ENCODE data around the gene ERCC6.

The ERCC6 gene

DNA sequence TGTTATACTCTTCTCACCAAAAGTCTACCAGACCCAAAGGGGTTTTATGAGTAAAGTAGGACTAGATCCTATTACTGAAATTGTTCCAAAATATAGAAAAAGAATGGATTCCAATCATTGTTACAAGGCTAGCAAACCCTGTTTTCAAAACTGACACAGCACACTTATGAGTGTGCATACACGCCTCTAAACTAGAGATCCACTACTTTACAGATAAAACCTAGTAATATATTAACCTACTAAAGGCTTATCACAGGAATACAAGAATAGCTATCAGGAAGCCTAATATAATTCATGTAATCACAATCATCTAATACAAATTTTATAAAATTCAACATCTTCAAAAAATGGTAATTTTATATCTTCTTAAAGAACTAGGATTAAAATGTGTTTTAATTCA is 52.2 kb downstream of the ERCC6 start:
- no peak for DNase-seq (ENCODE audit: insufficient read length, low spot score)
- FAIRE-seq: no peak
- TF ChIP-seq, protein P1, sequence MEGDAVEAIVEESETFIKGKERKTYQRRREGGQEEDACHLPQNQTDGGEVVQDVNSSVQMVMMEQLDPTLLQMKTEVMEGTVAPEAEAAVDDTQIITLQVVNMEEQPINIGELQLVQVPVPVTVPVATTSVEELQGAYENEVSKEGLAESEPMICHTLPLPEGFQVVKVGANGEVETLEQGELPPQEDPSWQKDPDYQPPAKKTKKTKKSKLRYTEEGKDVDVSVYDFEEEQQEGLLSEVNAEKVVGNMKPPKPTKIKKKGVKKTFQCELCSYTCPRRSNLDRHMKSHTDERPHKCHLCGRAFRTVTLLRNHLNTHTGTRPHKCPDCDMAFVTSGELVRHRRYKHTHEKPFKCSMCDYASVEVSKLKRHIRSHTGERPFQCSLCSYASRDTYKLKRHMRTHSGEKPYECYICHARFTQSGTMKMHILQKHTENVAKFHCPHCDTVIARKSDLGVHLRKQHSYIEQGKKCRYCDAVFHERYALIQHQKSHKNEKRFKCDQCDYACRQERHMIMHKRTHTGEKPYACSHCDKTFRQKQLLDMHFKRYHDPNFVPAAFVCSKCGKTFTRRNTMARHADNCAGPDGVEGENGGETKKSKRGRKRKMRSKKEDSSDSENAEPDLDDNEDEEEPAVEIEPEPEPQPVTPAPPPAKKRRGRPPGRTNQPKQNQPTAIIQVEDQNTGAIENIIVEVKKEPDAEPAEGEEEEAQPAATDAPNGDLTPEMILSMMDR (IDR thresholded peaks at IDR 0.05; ENCODE audit: insufficient read depth, missing control alignments): no peak

DNA sequence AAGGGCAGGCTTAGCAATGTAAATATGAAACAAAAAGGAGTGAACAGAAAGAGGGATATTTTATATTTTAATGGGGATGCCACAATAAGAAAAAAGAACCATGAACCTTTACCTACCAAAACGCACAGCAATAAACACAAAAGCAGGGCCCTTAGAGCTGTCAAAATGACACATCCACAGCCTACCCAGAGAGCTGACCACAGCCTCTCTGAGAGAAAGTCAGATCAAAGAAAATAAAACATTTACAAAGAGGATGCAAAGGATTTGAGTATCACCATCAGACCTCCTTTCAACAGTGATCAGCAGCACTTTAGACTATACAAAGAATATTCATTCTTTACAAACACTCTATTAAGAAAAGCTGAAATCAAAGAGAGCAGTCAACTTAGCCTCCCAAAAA is 52.9 kb downstream of the ERCC6 start:
- TF ChIP-seq, protein P1 (IDR thresholded peaks at IDR 0.05; ENCODE audit: insufficient read depth, missing control alignments): no peak
- DNase-seq (ENCODE audit: insufficient read length, low spot score) (no peak), FAIRE-seq (no peak)

DNA sequence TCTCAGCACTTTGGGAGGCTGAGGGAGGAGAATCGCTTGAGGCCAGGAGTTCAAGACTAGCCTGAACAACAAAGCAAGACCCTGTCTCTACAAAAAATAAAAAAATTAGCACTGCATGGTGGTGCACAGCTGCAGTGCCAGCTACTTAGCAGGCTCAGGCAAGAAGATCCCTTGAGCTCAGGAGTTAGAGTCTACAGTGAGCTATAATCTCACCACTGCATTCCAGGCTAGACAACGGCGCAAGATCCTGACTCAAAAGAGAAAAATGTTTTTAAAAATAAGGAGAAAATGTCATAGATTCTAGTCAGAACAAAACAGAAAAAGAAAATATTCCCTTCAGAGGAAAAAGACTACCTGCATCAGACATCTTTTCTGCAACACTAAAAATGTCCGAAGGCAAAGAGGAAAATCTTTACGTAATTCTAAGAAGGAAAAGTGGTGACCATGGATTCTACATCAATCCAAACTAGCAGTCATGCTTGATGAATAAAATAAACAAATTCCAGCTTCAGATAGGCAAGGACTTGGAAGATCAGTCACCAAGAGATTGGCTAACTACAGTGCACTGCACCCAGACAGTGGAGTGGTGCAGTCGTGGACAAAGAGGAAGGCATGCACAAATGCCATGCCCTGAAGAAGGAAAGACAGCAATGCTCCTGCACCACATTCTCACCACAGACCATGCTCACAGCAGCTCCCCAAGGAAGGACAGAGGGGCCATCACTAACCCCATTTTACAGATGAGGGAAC is 54.3 kb downstream of the ERCC6 start:
- TF ChIP-seq, protein P1 (IDR thresholded peaks at IDR 0.05; ENCODE audit: insufficient read depth, missing control alignments): no peak
- DNase-seq (ENCODE audit: insufficient read length, low spot score): no peak
- no peak for FAIRE-seq

DNA sequence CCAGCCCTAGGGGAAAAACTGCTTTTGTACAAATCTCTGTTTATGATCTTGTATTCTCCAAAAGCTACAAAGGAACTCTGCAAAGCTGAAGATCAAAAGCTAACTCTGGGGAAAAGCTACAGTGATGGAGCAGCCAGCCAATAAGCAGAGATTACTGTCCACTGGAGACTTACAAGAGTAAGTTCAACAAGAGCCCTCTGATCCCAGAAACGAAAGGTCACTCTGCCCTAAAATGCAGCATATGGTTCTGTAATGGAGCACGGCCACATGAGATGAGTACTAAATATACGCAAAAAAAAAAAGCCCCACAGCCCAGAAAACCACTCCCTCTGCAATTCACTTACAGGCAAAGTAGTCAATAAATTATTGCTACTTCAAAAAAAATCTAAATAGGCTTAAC is 60.1 kb downstream of the ERCC6 start:
- FAIRE-seq (no peak), DNase-seq (ENCODE audit: insufficient read length, low spot score) (no peak)
- TF ChIP-seq, protein P1 (IDR thresholded peaks at IDR 0.05; ENCODE audit: insufficient read depth, missing control alignments): no peak

DNA sequence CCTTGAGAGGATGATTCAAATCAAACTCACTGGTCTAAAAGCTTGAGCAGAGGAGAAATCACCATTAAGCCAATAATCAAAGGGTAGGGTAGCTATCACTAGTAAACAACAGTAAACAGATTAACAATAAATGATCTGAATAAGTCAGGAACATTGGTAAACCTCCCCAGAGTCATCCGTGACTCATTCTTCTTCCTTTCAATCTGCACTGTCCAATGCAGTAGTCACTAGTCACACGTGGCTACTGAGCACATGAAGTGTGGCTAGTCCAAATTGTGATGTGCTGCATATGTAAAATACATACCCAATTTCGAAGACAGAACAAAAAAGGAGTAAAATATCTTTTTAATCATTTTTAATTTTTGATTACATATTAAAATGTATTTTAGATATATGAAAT is 64.0 kb downstream of the ERCC6 start:
- DNase-seq (ENCODE audit: insufficient read length, low spot score): no peak
- TF ChIP-seq, protein P1 (IDR thresholded peaks at IDR 0.05; ENCODE audit: insufficient read depth, missing control alignments): no peak
- FAIRE-seq: no peak

DNA sequence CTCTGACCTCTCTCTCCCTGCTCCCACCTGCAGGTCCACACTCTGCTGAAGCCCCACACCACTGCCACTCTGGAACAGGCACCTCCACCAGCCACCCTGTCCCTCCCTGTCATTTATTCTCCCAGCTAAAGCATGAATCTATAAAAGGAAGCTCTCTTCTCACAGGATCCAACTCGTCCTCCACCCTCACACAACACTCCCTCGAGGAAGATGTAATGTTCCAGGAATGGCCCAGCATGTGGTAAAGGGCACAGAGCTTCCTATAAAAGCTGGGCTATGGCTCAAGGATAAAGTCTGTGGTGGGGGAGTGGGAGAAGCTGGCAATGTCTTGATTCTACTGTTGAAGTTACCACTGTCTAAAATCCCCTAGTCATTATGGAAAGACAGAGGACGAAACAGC is 67.4 kb downstream of the ERCC6 start:
- DNase-seq (ENCODE audit: insufficient read length, low spot score): no peak
- TF ChIP-seq, protein P1 (IDR thresholded peaks at IDR 0.05; ENCODE audit: insufficient read depth, missing control alignments): no peak
- no peak for FAIRE-seq

DNA sequence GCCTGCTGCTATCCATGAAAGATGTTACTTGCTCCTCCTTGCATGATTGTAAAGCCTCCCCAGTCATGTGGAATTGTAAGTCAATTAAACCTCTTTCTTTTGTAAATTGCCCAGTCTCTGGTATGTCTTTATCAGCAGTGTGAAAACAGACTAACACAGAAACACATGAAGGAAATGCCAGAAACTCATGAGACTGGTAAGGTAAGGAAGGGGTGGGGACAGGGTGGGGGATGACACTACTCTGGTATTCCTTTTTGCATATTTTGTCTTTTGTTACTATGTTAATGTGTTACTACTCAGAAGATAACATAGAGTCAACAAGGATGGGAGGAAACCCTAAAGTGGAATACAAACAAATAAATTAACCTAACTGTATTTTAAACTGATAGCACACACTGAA is 73.2 kb downstream of the ERCC6 start:
- no peak for DNase-seq (ENCODE audit: insufficient read length, low spot score)
- FAIRE-seq: no peak
- TF ChIP-seq, protein P1 (IDR thresholded peaks at IDR 0.05; ENCODE audit: insufficient read depth, missing control alignments): no peak
